ENCODE data around the gene IGFALS.

Gene IGFALS

DNA sequence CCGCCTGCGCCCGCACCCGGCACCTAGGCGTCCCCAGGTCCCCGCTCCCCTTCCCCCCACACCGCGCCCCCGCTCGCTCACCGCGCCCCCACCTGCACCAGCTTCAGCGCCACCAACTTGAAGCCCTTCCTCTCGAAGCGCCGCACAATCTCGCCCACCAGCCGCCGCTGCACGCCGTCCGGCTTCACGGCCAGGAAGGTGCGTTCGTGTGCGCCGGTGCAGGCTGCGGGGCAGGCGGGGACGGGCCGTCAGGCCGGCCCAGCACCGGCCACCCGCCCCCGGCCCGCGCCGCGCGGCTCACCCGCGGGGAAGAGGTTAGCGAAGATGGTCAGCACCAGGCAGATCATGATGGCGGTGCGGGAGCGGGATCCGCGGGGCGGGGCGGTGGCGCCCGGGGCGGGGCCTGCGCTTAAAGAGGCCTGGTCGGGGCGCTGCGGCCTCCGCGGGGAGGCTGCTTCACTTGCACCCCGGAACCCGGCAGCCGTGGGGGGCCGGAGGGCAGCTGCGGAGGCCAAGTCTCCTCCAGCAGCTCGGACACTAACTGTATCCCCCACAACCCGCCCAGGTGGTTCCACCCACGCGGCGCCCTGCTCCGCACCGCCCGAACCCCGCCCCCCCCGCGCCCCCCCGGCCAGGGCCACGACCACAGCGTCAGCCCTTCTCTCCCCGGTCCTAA is 22.2 kb downstream of the IGFALS start, which contains the start of gene NME3:
NME3 (minus strand) TSS at position 356 of the 676 bp plus-strand sequence; CDS start at position 347, 9 bp downstream.
- no peak for TF ChIP-seq ZNF565 (CRISPR knock-in tag; conservative IDR thresholded peaks at IDR 0.05; ENCODE audit: low read depth)
- no peak for TF ChIP-seq TOX (CRISPR knock-in tag; IDR thresholded peaks at IDR 0.05; ENCODE audit: borderline replicate concordance)
- TF ChIP-seq TCF4 (CRISPR knock-in tag; IDR thresholded peaks at IDR 0.05; ENCODE audit: borderline replicate concordance): no peak
- no peak for TF ChIP-seq OSR1 (CRISPR knock-in tag; IDR thresholded peaks at IDR 0.05)
- TF ChIP-seq ZFP3 (CRISPR knock-in tag; IDR thresholded peaks at IDR 0.05): no peak
- no peak for TF ChIP-seq ZNF8 (CRISPR knock-in tag; IDR thresholded peaks at IDR 0.05)
- TF ChIP-seq BACH2 (CRISPR knock-in tag; IDR thresholded peaks at IDR 0.05; ENCODE audit: borderline replicate concordance): no peak
- no peak for TF ChIP-seq CSDC2 (CRISPR knock-in tag; IDR thresholded peaks at IDR 0.05)
- TF ChIP-seq, protein P1, sequence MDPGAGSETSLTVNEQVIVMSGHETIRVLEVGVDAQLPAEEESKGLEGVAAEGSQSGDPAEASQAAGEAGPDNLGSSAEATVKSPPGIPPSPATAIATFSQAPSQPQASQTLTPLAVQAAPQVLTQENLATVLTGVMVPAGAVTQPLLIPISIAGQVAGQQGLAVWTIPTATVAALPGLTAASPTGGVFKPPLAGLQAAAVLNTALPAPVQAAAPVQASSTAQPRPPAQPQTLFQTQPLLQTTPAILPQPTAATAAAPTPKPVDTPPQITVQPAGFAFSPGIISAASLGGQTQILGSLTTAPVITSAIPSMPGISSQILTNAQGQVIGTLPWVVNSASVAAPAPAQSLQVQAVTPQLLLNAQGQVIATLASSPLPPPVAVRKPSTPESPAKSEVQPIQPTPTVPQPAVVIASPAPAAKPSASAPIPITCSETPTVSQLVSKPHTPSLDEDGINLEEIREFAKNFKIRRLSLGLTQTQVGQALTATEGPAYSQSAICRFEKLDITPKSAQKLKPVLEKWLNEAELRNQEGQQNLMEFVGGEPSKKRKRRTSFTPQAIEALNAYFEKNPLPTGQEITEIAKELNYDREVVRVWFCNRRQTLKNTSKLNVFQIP (CRISPR knock-in tag; IDR thresholded peaks at IDR 0.05; ENCODE audit: borderline replicate concordance, low read depth): no peak
- TF ChIP-seq, protein P2, sequence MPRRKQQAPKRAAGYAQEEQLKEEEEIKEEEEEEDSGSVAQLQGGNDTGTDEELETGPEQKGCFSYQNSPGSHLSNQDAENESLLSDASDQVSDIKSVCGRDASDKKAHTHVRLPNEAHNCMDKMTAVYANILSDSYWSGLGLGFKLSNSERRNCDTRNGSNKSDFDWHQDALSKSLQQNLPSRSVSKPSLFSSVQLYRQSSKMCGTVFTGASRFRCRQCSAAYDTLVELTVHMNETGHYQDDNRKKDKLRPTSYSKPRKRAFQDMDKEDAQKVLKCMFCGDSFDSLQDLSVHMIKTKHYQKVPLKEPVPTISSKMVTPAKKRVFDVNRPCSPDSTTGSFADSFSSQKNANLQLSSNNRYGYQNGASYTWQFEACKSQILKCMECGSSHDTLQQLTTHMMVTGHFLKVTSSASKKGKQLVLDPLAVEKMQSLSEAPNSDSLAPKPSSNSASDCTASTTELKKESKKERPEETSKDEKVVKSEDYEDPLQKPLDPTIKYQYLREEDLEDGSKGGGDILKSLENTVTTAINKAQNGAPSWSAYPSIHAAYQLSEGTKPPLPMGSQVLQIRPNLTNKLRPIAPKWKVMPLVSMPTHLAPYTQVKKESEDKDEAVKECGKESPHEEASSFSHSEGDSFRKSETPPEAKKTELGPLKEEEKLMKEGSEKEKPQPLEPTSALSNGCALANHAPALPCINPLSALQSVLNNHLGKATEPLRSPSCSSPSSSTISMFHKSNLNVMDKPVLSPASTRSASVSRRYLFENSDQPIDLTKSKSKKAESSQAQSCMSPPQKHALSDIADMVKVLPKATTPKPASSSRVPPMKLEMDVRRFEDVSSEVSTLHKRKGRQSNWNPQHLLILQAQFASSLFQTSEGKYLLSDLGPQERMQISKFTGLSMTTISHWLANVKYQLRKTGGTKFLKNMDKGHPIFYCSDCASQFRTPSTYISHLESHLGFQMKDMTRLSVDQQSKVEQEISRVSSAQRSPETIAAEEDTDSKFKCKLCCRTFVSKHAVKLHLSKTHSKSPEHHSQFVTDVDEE (CRISPR knock-in tag; IDR thresholded peaks at IDR 0.05): no peak
- TF ChIP-seq, protein P3, sequence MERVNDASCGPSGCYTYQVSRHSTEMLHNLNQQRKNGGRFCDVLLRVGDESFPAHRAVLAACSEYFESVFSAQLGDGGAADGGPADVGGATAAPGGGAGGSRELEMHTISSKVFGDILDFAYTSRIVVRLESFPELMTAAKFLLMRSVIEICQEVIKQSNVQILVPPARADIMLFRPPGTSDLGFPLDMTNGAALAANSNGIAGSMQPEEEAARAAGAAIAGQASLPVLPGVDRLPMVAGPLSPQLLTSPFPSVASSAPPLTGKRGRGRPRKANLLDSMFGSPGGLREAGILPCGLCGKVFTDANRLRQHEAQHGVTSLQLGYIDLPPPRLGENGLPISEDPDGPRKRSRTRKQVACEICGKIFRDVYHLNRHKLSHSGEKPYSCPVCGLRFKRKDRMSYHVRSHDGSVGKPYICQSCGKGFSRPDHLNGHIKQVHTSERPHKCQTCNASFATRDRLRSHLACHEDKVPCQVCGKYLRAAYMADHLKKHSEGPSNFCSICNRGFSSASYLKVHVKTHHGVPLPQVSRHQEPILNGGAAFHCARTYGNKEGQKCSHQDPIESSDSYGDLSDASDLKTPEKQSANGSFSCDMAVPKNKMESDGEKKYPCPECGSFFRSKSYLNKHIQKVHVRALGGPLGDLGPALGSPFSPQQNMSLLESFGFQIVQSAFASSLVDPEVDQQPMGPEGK (CRISPR knock-in tag; IDR thresholded peaks at IDR 0.05; ENCODE audit: borderline replicate concordance): no peak
- peak; percentile 53 for ATAC-seq

DNA sequence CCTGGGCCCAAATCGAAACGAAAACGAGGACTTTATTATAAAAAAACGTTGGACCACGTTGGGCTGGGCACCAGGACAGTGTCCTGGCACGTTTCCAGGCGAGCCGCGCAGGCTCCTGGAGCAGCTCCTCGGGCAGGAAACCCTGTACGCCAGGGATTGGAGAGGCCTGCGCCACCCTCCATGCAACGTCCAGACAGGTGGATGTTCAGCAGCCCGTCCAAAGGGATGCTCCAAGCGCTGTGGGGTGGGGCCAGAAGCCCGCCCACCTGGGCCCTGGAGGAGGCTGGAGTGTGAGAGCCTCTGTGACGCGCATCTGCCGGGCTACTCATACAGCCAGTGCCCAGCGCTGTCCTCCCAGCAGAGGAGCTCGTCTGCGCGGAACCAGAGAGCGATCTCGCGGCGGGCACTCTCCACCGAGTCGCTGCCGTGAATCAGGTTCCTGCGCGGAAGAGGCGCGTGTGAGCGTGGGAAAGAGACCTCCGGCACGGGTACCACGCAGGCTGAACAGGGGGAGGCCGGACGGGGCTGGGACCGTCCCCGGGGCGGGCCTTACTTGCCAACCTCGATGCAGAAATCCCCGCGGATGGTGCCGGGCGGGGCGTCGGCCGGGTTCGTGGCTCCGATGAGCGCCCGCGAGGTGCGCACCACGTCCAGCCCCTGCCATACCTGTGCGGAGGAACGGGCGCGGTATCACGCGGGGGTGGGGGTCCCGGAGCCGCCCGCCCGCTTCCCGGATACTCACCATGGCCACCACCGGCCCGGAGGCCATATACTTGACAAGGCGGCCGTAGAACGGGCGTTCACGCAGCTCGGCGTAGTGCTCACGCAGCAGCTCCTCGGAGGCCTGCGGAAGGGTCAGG is 22.9 kb downstream of the IGFALS start:
- peak; percentile 2 for ATAC-seq
- no peak for TF ChIP-seq ESRRG (CRISPR knock-in tag; IDR thresholded peaks at IDR 0.05)
- TF ChIP-seq TOX (CRISPR knock-in tag; IDR thresholded peaks at IDR 0.05; ENCODE audit: borderline replicate concordance): no peak
- no peak for TF ChIP-seq ZNF70 (CRISPR knock-in tag; IDR thresholded peaks at IDR 0.05)
- TF ChIP-seq PPARA (CRISPR knock-in tag; IDR thresholded peaks at IDR 0.05; ENCODE audit: borderline replicate concordance): no peak
- no peak for TF ChIP-seq ZFP30 (CRISPR knock-in tag; IDR thresholded peaks at IDR 0.05)
- TF ChIP-seq TCF4 (CRISPR knock-in tag; IDR thresholded peaks at IDR 0.05; ENCODE audit: borderline replicate concordance): no peak
- TF ChIP-seq ZC3H10 (CRISPR knock-in tag; IDR thresholded peaks at IDR 0.05): no peak

DNA sequence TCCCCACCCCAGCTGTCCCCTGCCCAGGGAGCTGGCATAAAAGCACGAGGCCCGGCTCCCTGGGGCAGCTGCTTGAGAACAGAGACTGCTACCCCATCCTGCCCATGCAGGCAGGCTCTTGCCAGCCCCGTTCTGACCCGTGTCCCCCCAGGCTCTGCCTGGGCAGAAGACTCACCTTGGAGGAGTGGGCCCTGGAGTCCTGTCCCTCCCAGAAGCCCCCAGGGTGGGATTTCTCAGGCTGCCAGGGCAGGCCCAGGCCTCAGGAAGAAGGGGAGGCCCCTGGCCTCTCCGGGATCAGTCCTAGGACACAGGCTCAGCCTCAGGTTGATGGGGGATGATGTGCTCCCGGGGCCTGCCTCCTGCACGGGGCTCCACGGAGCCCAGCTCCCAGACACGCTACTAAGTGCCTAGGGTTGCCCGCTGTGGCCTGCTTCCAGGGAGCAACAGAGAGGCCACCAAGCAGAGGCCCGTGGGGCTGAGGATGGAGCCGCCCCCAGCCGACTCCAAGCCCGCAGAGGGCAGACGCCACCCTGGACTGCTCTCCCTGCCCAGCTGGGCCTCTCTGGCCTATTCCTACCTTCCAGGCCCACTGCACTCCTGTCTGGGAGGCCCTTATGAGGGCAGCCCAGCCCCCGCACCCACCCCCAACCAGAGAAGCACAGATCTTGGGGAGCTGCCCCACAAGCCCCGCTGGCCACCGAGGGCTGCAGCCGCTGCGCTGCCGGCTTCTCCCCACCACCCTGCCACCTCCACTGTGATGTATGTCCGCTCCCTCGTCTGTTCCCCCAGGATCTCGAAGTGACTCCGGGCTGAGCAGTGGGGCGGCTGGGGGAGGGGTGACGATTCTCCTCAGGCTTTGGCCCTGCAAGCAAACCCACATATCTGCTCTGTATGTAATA is 23.9 kb downstream of the IGFALS start:
- TF ChIP-seq ZNF565 (CRISPR knock-in tag; conservative IDR thresholded peaks at IDR 0.05; ENCODE audit: low read depth) (no peak), PPARA (CRISPR knock-in tag; IDR thresholded peaks at IDR 0.05; ENCODE audit: borderline replicate concordance) (no peak), ARNTL (CRISPR knock-in tag; IDR thresholded peaks at IDR 0.05; ENCODE audit: borderline replicate concordance, low read depth) (no peak), ZFP3 (CRISPR knock-in tag; IDR thresholded peaks at IDR 0.05) (no peak), TCF4 (CRISPR knock-in tag; IDR thresholded peaks at IDR 0.05; ENCODE audit: borderline replicate concordance) (no peak), ZNF8 (CRISPR knock-in tag; IDR thresholded peaks at IDR 0.05) (no peak), ISL1 (CRISPR knock-in tag; IDR thresholded peaks at IDR 0.05) (no peak), CSDC2 (CRISPR knock-in tag; IDR thresholded peaks at IDR 0.05) (no peak), OSR1 (CRISPR knock-in tag; IDR thresholded peaks at IDR 0.05) (no peak), GLIS3 (CRISPR knock-in tag; IDR thresholded peaks at IDR 0.05) (no peak; the same call in 1 of the 2 replicates), RARB (CRISPR knock-in tag; IDR thresholded peaks at IDR 0.05) (no peak), ZFP30 (CRISPR knock-in tag; IDR thresholded peaks at IDR 0.05) (no peak)
- TF ChIP-seq, protein P1 (CRISPR knock-in tag; IDR thresholded peaks at IDR 0.05; ENCODE audit: borderline replicate concordance, low read depth): no peak
- TF ChIP-seq, protein P2 (CRISPR knock-in tag; IDR thresholded peaks at IDR 0.05): no peak
- ATAC-seq: no peak
